Measurements from ENCODE around the gene ENPP5.
A peak's percentile ranks its signal among the peaks of the same experiment; 100 is the strongest.

Gene ENPP5, protein sequence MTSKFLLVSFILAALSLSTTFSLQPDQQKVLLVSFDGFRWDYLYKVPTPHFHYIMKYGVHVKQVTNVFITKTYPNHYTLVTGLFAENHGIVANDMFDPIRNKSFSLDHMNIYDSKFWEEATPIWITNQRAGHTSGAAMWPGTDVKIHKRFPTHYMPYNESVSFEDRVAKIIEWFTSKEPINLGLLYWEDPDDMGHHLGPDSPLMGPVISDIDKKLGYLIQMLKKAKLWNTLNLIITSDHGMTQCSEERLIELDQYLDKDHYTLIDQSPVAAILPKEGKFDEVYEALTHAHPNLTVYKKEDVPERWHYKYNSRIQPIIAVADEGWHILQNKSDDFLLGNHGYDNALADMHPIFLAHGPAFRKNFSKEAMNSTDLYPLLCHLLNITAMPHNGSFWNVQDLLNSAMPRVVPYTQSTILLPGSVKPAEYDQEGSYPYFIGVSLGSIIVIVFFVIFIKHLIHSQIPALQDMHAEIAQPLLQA

DNA sequence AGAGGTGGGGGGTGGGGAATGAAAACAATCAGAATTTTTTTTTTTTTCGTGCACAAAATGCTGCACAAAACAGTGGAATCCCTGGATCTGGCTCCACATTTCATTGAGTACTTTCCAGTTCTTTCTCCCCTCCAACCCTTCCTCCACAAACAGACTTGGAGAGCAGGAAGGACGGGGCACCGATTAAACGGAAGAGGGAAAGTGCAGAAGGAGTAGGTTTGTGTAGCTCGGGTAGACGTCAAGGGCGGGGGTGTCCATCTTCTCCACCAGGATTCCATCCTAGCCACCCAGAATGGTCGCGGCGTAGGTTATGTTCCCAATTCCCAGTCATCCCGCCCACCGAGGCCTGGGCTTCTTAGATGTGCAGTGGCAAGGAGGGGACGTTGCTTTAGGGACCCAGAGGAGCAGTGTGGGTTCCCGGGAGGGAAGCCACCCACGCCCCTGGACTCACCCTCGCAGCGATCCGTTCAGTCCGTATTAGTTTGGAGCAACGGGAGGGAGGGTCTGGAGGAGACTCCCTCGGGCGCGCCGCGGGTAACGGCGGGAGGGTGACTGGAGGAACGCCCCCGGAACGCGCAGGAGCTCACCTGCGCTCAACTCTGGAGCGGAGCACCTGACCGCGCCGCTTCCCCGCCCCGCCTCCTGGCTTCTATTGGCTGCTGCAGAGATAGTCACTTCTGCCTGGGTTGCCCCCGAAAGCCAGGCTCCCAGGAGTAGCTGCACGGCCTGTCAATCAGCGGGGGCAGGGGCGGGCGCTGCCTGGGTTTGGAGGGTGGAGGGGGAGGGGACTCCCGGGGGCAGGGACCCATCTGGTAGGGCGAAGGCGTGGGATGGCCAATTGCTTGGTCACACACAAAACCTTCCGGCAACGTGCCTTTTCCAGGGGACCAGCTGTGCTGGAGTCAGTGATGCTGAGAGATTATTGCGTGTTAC lies at the start of gene ENPP5:
Gene ENPP5 (minus strand): TSS at position 624 of the 933 bp plus-strand sequence. CDS start 2,718 bp downstream, outside the sequence.
- DNase-seq = peak; percentile 29 to 69 (median 42)

DNA sequence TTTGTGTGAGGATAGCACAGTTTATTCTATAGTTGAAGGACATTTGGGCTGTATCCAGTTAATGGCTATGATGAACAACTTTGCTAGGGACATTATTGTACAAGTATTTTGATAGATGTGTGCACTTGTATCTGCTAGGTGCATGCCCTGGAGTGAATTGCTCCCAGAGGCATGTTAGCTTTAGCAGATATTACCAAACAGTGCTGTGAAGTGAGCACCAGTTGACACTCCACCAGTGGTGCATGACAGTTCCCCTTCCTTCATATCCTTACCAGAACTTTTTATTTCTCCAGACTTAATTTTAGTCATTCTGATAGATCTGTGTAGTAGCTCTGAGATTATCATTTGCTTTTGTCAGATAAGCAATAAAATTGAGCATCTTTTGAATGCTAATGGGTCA lies 48.9 kb upstream of the ENPP5 start:
- DNase-seq = no peak

DNA sequence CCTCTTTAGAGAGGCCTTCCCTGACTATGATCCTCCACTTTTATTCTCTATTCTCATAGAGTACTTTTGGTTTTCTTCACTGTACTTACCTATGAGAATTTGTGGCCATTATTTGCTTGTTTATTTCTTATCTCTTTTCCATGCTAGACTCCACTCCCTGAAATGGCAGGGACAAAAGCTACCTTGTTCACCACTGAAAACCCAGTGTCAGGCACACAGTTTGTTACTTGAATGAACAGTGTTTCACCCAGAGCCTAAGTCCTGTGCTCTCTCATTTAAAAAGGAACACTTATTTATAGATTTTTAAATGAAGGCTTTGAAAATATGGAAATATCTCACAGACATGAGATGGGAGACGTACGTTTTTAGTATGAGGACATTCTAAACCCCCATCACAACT lies 47.7 kb upstream of the ENPP5 start:
- no peak for DNase-seq

DNA sequence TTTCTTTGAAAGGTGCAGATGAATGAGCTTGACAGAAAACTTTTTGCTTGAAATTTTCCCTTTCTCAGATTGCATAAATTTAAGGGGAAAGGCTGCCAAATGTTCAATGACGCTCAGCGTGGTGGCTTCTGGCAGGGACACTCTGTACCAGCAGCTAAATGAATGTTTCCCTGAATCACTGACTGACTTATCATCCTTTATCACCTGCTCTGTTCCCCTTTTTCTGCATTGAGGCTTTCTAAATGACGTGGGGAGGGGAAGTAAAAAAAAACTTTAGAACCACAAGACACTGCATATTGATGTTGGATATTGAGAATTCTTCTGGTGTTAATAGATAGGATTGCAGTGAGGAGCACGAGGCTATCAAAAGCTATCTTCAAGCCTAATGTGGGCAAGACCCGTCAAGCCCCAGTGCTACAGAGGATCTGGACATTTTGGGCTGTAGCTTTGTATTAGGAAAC lies 46.9 kb upstream of the ENPP5 start:
- no peak for DNase-seq

DNA sequence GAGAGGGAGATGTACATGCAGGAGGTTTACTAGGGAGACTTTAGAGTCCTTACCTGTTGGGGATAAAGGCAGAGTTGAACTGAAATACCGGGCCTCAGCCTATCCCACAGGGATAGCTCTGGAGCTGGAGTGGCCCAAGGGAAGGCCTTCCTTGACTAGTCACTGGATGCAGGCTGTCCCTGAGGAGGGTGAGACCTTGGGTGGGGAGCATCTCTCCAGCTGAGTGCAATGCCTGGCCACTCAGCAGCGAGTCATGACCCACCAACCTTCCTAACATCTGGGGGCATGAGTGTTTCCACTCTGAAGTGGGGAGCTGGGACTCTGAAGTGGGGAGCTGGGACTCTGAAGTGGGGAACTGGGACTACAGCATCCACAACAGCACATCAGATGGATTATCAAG lies 46.1 kb upstream of the ENPP5 start:
- DNase-seq = no peak

DNA sequence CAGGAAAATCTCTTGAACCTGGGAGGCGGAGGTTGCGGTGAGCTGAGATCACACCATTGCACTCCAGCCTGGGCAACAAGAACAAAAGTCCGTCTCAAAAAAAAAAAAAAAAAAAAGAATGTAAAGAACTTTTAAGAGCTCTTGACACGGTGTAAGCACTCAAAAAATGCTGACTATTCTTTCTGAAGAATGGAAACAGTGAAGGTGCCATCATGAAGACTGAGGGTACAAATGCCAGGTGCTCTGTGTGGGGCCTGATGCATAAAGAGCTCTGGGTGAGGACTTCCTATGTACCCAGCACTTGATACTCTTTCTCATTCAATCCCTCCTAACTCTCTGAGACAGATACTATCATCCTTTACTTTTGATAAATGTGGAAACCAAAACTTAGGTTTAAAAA lies 45.0 kb upstream of the ENPP5 start:
- DNase-seq = no peak

DNA sequence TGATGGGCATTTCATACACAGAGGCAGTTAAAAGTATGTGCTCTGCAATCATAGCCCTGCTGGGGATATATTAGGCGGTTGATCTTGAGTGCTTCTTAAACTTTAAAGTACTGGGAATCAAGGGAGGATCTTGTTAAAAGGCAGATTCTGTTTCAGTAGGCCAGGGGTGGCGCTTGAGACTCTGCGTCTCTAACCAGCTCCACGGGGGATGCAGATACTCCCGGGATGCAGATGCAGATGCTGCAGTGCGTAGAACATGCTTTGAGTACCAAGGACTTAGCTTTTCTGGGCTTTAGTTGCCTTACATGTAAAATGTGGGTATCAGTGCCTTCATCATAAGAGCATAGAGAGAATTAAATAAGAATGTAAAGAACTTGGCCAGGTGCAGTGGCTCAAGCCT lies 44.4 kb upstream of the ENPP5 start:
- DNase-seq = no peak

DNA sequence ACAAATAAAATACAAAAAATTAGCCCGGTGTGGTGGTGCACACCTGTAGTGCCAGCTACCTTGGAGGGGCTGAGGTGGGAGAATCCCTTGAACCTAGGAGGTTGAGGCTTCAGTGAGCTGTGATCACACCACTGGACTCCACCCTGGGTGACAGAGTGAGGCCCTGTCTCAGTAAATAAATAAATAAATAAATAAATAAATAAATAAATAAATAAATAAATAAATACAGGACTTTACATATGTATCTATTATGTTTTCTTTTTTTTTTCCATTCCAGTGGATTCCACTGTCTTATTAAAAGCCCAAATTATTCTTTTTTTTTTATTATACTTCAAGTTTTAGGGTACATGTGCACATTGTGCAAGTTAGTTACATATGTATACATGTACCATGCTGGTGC lies 41.1 kb upstream of the ENPP5 start:
- DNase-seq = no peak

DNA sequence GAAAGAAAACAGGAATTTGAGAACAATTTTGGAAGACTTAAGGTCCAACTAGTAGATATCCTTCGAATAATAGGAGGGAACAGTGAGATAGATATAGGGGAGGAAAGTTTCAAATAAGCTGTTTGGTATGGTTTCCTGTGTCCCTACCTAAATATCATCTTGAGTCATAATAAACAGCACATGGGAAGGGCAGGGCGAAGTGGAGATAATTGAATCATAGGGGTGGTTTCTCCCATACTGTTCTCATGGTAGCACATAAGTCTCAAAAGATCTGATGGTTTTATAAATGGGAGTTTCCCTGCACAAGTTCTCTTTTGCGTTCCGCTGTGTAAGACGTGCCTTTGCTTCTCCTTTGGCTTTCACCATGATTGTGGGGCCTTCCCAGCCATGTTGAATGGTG lies 39.5 kb upstream of the ENPP5 start:
- no peak for DNase-seq

DNA sequence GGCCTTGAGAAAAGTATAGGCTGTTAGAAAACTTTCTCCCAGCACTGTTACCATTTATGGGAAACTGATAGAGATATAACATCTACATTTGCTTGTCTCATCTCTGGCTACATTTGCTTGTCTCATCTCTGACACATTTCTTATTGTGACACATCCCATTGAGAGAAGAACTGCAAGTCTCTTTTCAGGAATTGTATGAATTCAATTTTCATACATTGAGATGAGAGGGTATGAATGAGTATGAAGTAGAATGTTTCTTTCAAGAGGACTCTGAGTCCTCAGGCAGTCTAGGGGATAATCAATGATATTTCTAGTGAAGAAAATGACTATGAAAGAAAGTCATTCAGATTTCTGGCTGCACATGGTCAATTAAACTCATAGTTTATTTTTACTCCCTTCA lies 37.5 kb upstream of the ENPP5 start:
- DNase-seq = no peak

DNA sequence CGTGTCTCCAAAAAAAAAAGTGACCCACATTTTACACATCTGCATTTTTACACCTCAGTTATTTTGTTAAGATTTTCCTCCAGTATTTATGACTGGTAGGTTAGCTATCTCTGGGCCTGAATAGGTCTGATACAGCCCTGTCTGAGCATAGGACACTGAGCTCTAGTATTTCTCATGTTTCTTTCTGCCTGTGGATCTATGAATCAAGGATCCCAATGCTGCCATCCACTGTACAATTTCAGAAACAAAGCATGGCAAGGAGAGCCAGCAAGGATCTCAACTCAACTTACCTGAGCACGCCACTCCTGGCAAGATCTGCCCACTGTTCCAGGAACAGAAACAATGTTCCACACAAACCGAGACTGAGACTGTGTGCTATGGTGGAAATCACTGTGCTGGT lies 36.4 kb upstream of the ENPP5 start:
- DNase-seq = no peak

DNA sequence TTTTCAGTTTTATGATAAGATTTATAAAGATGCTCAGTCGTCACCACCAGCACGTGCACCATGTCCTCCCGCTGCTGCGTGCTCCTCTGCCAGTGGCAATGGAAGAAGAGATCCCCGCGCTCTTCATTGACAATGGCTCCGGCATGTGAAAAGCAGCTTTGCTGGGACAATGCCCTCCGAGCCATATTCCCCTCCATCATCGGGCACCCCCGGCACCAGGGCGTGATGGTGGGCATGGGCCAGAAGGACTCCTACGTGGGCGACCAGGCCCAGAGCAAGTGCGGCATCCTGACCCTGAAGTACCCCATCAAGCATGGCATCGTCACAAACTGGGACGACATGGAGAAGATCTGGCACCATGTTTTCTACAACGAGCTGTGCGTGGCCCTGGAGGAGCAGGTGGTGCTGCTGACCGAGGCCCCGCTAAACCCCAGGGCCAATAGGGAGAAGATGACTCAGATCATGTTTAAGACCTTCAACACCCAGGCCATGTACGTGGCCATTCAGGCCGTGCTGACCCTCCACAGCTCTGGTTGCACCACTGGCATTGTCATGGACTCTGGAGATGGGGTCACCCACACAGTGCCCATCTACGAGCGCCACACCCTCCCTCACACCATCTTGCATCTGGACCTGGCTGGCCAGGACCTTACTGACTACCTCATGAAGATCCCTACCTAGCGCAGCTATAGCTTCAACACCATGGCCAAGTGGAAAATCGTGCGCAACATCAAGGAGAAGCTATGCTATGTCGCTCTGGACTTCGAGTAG lies 34.3 kb upstream of the ENPP5 start:
- DNase-seq = no peak

DNA sequence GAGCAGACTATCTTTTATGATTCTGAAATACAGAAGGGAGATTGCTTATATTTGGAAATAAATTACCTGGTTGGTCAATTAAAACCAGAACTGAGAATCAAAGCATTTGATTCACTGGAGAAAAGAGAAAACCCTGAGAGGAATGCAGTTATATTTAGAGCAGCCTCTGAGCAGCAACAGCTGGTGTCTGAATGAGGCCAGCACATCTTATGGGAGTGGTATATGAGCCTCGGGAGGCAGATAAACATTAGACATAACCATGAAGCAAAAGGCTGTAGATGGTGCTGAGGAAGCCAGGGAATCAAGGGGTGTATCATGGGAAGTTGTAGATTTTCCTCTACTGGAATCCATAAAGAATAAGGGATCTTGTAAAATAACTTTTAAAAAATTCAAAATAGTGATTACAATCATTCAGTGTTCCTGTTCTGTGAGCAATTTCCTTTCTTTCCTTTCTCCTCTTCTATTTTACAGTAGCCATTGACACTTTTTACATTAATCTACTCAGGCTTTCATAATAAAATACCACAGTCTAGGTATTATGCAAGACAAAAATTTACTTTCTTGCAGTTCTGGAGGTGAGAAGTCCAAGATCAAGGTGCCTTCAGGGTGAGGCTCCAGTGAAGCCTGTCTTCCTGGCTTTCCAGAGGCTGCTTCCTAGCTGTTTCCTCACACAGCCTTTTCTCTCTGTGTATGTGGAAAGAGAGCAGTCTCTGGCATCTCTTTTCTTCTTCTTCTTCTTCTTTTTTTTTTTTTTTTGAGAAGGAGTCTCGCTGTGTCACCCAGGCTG lies 32.8 kb upstream of the ENPP5 start:
- DNase-seq = no peak

DNA sequence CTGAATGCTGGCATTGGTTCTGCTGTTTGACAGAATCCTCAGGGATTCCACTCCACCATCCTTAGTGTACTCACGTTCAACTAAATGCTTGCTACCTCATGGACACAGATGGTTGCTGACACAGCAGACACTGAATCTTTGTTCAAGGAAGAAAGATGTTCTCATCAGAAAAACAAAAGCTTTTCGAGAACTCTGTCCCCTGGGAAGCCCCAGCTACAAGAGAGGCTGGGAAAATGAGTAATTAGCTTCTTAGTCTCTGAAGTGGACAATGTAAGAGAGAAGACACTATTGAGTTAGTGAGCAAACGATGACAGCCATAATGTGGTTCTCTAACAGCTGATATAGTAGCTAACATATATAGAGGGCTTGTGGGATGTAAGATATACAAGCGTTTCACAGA lies 30.9 kb upstream of the ENPP5 start:
- no peak for DNase-seq

DNA sequence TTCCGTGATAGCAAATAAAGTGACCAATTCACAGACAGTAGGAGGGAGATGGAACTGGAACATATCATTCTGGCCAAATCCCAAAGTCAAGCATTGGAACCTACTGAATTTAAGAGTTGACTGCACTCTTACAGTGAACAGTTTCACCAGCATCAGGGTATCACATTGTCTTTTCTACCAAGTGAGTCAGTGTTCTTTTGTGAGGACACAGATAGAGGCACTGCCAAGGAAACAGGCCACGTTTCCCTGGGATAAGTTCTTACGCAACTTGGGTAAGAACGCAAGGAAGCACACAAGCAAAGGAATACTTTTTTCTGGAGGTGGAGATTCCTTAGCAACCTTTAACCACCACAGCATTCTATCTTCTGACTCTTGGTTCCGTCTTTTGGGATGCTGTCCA lies 28.6 kb upstream of the ENPP5 start:
- no peak for DNase-seq

DNA sequence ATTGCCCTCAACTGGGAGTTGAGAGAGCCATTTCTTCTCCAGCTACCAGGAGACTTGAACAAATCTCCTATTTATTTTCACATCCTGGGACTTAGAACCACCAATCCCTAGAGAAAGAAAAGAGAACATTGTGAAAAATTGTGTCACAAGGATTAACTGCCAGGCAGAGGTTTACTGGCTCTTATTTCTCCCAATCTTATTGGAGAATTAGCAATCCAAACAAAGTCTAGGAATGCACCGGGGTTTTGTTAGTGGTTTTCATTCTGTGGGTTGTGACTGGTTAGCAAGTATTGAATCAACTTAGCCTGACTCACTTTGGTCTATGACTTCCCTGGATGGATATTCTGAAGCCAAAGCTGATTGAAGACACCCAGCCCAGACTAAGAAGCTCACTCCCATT lies 21.2 kb upstream of the ENPP5 start:
- DNase-seq = no peak

DNA sequence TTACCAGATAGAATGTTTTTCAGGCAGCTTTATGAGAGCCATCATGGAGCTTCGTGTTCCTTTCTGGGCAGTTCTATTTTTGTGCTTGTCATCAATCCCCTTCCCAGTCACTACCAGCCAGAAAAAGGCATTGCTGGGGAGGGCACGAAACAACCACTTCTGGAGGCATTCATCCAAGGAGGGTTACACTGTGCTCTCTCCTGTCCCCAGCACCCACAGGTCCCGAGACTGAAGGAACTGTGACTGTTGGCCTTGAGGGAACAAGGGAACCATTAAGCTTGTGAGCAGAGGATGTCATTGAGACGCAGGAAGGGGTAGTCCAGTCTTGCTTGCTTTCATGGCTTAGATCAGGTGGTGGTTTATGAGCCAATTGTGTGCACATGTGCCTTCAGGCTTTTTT lies 20.1 kb upstream of the ENPP5 start:
- DNase-seq = no peak

DNA sequence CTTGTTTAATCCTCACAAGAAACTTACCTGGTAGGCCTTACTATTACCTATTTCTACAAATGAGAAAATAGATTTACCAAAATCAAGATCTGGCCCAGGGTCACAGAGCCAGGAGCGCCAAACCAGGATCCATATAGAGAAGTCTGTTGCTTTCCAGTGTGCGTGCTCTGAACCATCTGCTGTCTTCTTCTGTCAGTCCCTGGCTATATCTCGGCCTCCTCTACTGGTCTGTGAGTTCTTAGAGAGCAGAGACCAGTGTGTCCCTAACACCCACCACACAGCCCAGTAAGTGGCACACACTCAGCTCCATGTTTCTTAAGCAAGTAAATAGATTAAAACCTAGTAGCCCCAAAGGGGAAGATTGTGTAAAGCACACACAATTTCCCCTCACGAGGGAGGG lies 18.9 kb upstream of the ENPP5 start:
- DNase-seq = no peak

DNA sequence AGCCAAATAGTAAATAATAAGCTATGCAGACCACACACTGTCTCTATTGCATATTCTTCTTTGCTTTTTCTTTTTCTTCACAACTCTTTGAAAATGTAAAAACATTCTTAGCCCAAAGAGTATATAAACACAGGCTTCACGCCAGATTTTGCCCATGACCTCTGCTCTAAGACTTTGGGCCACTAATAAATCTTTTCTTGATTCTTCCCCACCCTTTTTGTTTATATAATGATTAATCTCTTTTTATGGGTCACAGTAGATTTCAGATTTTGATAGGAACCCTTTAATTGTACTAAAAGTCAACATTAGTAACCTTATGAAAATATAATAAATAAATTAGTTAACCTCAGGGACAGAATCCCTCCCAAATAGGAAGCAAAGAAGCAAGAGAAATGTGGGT lies 15.8 kb upstream of the ENPP5 start:
- no peak for DNase-seq

DNA sequence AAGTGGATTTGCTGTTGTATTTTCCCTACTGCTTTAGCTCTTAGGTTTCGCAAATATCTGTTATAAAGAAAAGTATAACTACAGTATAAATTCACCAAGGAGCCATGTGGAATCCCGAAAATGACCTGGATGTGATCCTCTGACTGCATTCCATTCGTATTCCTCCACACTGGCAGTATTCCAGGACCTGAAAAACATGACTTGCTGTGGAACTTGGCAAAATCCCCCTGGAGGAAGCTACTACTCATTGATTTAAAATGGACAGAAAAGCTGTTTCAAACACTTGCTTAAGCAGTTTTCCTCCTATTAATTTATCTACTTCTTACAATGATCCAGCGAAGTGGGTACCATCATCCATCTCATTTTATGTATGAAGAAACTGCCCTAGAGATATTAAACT lies 13.3 kb upstream of the ENPP5 start:
- DNase-seq = no peak

DNA sequence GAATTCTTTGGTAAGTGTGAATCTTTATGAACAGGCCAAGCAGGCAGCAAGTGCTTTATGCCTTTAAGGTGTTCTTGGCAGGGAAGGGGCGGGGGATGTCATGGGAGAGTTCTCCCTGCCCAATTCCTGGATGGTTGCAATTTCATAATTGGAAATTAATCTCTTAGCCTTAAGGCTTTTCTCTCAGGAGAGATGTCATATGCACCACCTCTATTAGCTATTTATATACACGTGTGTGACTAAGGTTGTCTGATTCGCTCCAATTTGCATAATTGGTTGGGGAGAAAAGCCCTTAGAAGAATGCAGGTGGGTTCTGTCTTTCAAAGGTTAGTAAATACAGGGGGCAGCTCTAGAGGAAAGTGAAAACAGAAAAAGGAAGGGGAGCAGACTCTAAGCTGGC lies 5.2 kb upstream of the ENPP5 start:
- no peak for DNase-seq

DNA sequence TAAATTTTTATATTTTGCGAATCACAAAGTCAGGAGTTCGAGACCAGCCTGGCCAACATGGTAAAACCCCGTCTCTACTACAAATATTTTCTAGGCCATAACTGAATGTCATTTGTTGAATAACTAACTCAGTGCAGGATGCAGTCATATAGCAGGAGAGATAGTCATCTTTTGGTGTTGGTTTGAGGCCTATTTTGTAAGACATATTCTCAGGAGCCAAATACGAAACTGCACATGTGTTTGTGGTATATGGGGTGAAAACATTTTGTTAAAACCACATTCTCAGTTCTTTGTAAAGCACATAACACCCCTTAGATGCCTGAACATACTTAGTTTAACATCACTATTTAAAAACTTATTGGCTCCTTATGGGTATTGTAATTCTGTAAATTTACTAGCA lies 4.7 kb upstream of the ENPP5 start:
- peak in 1 of 6 experiments; percentile 4 for DNase-seq
